ENCODE measurements around the gene C1QTNF1. TPM values are rescaled to one million over a fixed set of nuclear protein-coding genes. Genes with fewer than 3 reads are reported as not detected.

Gene C1QTNF1
- total RNA-seq, 2 experiments from 2014 or later, result 0.13 to 0.14 TPM

- H3K4me3 Mint-ChIP-seq, result no peak overlapping the region
- H3K4me1 Mint-ChIP-seq (ENCODE audit: low read depth), result no peaks in the 10 kb centered on the region
- H3K27me3 Mint-ChIP-seq, result no peaks in the 10 kb centered on the region
- POLR2A ChIA-PET, result no interaction called here
- DNase-seq (no peak), ATAC-seq (no peak)
- no peaks in the 10 kb centered on the region for H3K36me3 Mint-ChIP-seq (ENCODE audit: low read depth)
- H3K27ac Mint-ChIP-seq, result no peak overlapping the region
- TF ChIP-seq, protein P1, sequence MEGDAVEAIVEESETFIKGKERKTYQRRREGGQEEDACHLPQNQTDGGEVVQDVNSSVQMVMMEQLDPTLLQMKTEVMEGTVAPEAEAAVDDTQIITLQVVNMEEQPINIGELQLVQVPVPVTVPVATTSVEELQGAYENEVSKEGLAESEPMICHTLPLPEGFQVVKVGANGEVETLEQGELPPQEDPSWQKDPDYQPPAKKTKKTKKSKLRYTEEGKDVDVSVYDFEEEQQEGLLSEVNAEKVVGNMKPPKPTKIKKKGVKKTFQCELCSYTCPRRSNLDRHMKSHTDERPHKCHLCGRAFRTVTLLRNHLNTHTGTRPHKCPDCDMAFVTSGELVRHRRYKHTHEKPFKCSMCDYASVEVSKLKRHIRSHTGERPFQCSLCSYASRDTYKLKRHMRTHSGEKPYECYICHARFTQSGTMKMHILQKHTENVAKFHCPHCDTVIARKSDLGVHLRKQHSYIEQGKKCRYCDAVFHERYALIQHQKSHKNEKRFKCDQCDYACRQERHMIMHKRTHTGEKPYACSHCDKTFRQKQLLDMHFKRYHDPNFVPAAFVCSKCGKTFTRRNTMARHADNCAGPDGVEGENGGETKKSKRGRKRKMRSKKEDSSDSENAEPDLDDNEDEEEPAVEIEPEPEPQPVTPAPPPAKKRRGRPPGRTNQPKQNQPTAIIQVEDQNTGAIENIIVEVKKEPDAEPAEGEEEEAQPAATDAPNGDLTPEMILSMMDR (IDR thresholded peaks at IDR 0.05), result no peak
- intact Hi-C loops (cut with micrococcal nuclease), result no loop called here
- H3K9me3 Mint-ChIP-seq, result no peaks in the 10 kb centered on the region
- CTCF ChIA-PET, result no interaction called here
These were observed 14.7 kb downstream of the C1QTNF1 start for GRCh38 chr17:79038545-79039135.

DNA sequence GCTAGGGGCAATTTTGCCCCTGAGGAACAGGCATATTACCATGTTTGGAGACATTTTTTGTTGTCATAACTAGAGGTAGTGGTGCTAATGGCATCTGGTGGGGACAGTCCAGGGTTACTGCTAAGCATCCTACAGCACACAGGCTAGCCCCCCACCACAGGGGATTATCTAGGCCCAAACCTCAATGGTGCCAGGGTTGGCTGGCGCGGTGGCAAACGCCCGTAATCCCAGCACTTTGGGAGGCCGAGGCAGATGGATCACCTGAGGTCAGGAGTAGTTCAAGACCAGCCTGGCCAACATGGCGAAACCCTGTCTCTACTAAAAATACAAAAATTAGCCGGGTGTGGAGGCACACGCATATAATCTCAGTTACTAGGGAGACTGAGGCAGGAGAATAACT lies 15.2 kb downstream of the C1QTNF1 start:
- ATAC-seq (no peak), DNase-seq (no peak)
- H3K4me1 Mint-ChIP-seq (ENCODE audit: low read depth), result no peaks in the 10 kb centered on the region
- H3K27ac Mint-ChIP-seq, result no peak overlapping the region
- H3K27me3 Mint-ChIP-seq, result no peaks in the 10 kb centered on the region
- intact Hi-C loops (cut with micrococcal nuclease), result no loop called here
- no peaks in the 10 kb centered on the region for H3K36me3 Mint-ChIP-seq (ENCODE audit: low read depth)
- H3K4me3 Mint-ChIP-seq, result no peak overlapping the region
- CTCF ChIA-PET, result interaction anchor here (1.6 kb wide), 1 partner anchor 44 kb away, joined by 3 read pairs; no protein-coding TSS in a partner anchor
- no peaks in the 10 kb centered on the region for H3K9me3 Mint-ChIP-seq
- POLR2A ChIA-PET, result no interaction called here
- TF ChIP-seq, protein P1 (IDR thresholded peaks at IDR 0.05), result no peak

- POLR2A ChIA-PET, result no interaction called here
- DNase-seq (no peak), ATAC-seq (no peak)
- intact Hi-C loops (cut with micrococcal nuclease), result loop anchor here (10.0 kb wide), 1 partner anchor 355 kb away; no protein-coding TSS in a partner anchor
- Mint-ChIP-seq H3K27ac (no peak overlapping the region), H3K27me3 (peaks cover 2% of the 10 kb centered on the region), H3K4me1 (ENCODE audit: low read depth) (no peaks in the 10 kb centered on the region), H3K9me3 (no peaks in the 10 kb centered on the region), H3K4me3 (no peak overlapping the region), H3K36me3 (ENCODE audit: low read depth) (no peaks in the 10 kb centered on the region)
- CTCF ChIA-PET, result interaction anchor here (0.7 to 1.6 kb wide), 2 partner anchors 10 to 43 kb away, joined by 3 read pairs; no protein-coding TSS in a partner anchor
- TF ChIP-seq, protein P1 (IDR thresholded peaks at IDR 0.05), result no peak
These were observed 15.9 kb downstream of the C1QTNF1 start for GRCh38 chr17:79039886-79040285.

DNA sequence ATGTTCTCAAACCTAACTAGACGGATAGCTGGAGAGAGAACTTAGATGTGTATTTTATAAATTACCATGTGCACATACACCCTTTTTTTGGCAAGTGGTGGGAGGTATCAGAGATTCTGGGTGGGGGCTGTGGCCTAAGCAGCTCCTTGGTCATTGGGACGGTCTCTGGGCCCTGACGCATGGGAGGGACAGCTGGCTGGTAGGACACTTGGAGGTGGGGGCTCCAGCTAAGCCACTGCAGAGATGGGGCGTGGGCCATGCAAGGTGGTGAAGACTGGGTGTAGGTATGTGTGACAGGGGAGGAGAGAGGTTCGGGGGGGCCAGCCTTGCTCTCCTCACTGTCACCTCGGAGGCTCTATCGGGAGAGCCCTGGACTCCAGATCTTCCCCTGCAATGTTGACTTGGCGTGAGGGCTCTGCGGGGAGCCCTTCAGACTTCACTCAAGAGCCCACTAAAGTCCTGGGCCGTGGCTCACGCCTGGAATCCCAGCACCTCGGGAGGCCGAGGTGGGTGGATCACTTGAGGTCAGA lies 17.1 kb downstream of the C1QTNF1 start:
- ChIA-PET CTCF (interaction anchor here (1.1 to 2.7 kb wide), 7 partner anchors 8 to 53 kb away, joined by 3 to 17 read pairs (median 5); no protein-coding TSS in a partner anchor), POLR2A (no interaction called here)
- intact Hi-C loops (cut with micrococcal nuclease), result loop anchor here (10.0 kb wide), 1 partner anchor 354 kb away; no protein-coding TSS in a partner anchor
- Mint-ChIP-seq H3K36me3 (ENCODE audit: low read depth) (no peaks in the 10 kb centered on the region), H3K4me3 (no peak overlapping the region), H3K27ac (no peak overlapping the region), H3K4me1 (ENCODE audit: low read depth) (no peaks in the 10 kb centered on the region), H3K27me3 (peaks cover 6% of the 10 kb centered on the region), H3K9me3 (no peaks in the 10 kb centered on the region)
- ATAC-seq (no peak), DNase-seq (no peak)
- TF ChIP-seq, protein P1 (IDR thresholded peaks at IDR 0.05), result no peak

Measured in activated CD8-positive, alpha-beta T cell treated with anti-CD3 and anti-CD28 coated beads for 36 hours (primary cell).